Neural cell (in vitro differentiated cells): Measurements from ENCODE around the gene SNRPD2.

ENCODE experiments used
- SMC3 ChIP-seq: fragments of 450-650 bp; conservative IDR thresholded peaks from 2 replicates; pipeline ENCODE4 v1.6.1; 2014; ENCODE audit warnings: antibody characterized with exemption, mild to moderate bottlenecking, moderate library complexity; ENCODE audit not compliant: poor library complexity
- TAF1 ChIP-seq: IDR thresholded peaks from 2 replicates; pipeline ENCODE4 v1.6.1; 2012; ENCODE audit warnings: low read depth
- TF ChIP-seq, protein P1 (sequence below): fragments of 450-650 bp; IDR thresholded peaks from 2 replicates; pipeline ENCODE4 v1.5.1; 2014; ENCODE audit warnings: antibody characterized with exemption, mild to moderate bottlenecking, moderate library complexity; ENCODE audit not compliant: poor library complexity, severe bottlenecking
- TF ChIP-seq, protein P2 (sequence below): IDR thresholded peaks from 2 replicates; pipeline ENCODE4 v1.6.1; 2012; ENCODE audit warnings: borderline replicate concordance

DNA sequence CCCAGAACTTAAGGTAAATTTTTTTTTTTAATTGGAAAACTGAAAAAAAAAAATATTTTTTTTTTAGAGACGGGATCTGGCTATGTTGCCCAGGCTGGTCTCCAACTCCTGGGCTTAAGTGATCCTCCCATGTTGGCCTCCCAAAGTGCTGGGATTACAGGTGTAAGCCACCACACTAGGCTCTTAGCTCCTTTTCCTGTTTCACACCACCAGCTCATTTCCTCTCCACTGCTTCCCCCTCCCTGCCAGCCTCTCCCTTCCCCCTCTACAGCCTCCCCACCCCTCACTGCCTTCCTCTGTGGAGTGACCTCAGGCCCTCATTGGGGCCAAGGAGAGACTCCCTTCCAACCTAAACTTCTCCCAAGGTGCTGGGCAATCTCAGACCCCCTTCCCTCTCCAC is 28.0 kb downstream of the SNRPD2 start:
- TF ChIP-seq SMC3 (no peak), TAF1 (no peak)
- TF ChIP-seq, protein P1, sequence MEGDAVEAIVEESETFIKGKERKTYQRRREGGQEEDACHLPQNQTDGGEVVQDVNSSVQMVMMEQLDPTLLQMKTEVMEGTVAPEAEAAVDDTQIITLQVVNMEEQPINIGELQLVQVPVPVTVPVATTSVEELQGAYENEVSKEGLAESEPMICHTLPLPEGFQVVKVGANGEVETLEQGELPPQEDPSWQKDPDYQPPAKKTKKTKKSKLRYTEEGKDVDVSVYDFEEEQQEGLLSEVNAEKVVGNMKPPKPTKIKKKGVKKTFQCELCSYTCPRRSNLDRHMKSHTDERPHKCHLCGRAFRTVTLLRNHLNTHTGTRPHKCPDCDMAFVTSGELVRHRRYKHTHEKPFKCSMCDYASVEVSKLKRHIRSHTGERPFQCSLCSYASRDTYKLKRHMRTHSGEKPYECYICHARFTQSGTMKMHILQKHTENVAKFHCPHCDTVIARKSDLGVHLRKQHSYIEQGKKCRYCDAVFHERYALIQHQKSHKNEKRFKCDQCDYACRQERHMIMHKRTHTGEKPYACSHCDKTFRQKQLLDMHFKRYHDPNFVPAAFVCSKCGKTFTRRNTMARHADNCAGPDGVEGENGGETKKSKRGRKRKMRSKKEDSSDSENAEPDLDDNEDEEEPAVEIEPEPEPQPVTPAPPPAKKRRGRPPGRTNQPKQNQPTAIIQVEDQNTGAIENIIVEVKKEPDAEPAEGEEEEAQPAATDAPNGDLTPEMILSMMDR, result no peak
- TF ChIP-seq, protein P2, sequence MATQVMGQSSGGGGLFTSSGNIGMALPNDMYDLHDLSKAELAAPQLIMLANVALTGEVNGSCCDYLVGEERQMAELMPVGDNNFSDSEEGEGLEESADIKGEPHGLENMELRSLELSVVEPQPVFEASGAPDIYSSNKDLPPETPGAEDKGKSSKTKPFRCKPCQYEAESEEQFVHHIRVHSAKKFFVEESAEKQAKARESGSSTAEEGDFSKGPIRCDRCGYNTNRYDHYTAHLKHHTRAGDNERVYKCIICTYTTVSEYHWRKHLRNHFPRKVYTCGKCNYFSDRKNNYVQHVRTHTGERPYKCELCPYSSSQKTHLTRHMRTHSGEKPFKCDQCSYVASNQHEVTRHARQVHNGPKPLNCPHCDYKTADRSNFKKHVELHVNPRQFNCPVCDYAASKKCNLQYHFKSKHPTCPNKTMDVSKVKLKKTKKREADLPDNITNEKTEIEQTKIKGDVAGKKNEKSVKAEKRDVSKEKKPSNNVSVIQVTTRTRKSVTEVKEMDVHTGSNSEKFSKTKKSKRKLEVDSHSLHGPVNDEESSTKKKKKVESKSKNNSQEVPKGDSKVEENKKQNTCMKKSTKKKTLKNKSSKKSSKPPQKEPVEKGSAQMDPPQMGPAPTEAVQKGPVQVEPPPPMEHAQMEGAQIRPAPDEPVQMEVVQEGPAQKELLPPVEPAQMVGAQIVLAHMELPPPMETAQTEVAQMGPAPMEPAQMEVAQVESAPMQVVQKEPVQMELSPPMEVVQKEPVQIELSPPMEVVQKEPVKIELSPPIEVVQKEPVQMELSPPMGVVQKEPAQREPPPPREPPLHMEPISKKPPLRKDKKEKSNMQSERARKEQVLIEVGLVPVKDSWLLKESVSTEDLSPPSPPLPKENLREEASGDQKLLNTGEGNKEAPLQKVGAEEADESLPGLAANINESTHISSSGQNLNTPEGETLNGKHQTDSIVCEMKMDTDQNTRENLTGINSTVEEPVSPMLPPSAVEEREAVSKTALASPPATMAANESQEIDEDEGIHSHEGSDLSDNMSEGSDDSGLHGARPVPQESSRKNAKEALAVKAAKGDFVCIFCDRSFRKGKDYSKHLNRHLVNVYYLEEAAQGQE, result no peak
